IMR-90 (cell line): ENCODE measurements around the gene DDR1. TPM values are rescaled to one million over a fixed set of nuclear protein-coding genes. Genes with fewer than 3 reads are reported as not detected.

ENCODE experiments used
- ATAC-seq: fragments of 200-7000 bp; cut with Tn5 transposase; 2 replicates; pipeline ENCODE4 v1.9.1; 2020; ENCODE audit warnings: low read depth, mild to moderate bottlenecking, moderate library complexity
- BruUV-seq: library from RNA; stranded (reverse); fragments of 400-500 nt; replicated peaks from 2 replicates; lab custom pipeline; 2021; lab: Mats Ljungman, UMichigan
- CTCF ChIA-PET: fragments of 300-600 bp; formaldehyde crosslinking; extraction: SDS; loops from one replicate; lab custom pipeline; 2021; ENCODE audit warnings: antibody characterized with exemption; lab: Yijun Ruan, JAX
- POLR2A ChIA-PET: fragments of 300-600 bp; sonication (Branson Sonifier 250); formaldehyde crosslinking; loops from one replicate; lab custom pipeline; 2022; ENCODE audit warnings: antibody characterized with exemption; ENCODE audit not compliant: unreplicated experiment; lab: Charles Lee
- DNase-seq: peaks from one replicate; pipeline ENCODE4 v3.0.0; 2013
- H2AFZ ChIP-seq: replicated peaks from 2 replicates; pipeline ENCODE3; 2013; ENCODE audit warnings: low read length, mild to moderate bottlenecking; ENCODE audit not compliant: poor library complexity
- H2AK5ac ChIP-seq: 2 replicates; pipeline ENCODE4 v1.6.1; 2013; ENCODE audit warnings: low read depth, low read length, inconsistent platforms
- H2AK9ac ChIP-seq: replicated peaks from 2 replicates; pipeline ENCODE3; 2013; ENCODE audit warnings: mild to moderate bottlenecking, low read depth, low read length, moderate library complexity; ENCODE audit not compliant: poor library complexity
- H2BK120ac ChIP-seq: 2 replicates; pipeline ENCODE4 v1.6.1; 2013; ENCODE audit warnings: low read depth, low read length, inconsistent platforms
- H2BK15ac ChIP-seq: 3 replicates; pipeline ENCODE4 v1.6.1; 2013; ENCODE audit warnings: low read depth, low read length, inconsistent platforms
- H2BK20ac ChIP-seq: 2 replicates; pipeline ENCODE4 v1.6.1; 2013; ENCODE audit warnings: low read depth, mild to moderate bottlenecking, inconsistent platforms, low read length, moderate library complexity
- H2BK5ac ChIP-seq: 2 replicates; pipeline ENCODE4 v1.6.1; 2013; ENCODE audit warnings: mild to moderate bottlenecking, low read depth, low read length, inconsistent platforms; ENCODE audit not compliant: poor library complexity, severe bottlenecking
- H3K14ac ChIP-seq: replicated peaks from 2 replicates; pipeline ENCODE4 v1.6.1; 2013; ENCODE audit warnings: low read depth, low read length, inconsistent platforms
- H3K18ac ChIP-seq: 2 replicates; pipeline ENCODE4 v1.6.1; 2013; ENCODE audit warnings: low read depth, low read length, control low read depth
- H3K23ac ChIP-seq: 2 replicates; pipeline ENCODE4 v1.6.1; 2013; ENCODE audit warnings: low read depth, low read length, inconsistent platforms
- H3K27ac ChIP-seq: 2 replicates; pipeline ENCODE4 v1.5.1; 2013; ENCODE audit warnings: mild to moderate bottlenecking, control low read depth, low read length; ENCODE audit not compliant: insufficient read depth
- H3K27me3 ChIP-seq: 2 replicates; pipeline ENCODE4 v1.6.1; 2013; ENCODE audit warnings: low read length; ENCODE audit not compliant: control insufficient read depth, insufficient read depth
- H3K36me3 ChIP-seq: 2 replicates; pipeline ENCODE4 v1.6.1; 2013; ENCODE audit warnings: low read length, mixed read lengths; ENCODE audit not compliant: control insufficient read depth, insufficient read depth
- H3K4ac ChIP-seq: 2 replicates; pipeline ENCODE4 v1.6.1; 2013; ENCODE audit warnings: low read depth, low read length, inconsistent platforms
- H3K4me1 ChIP-seq: 2 replicates; pipeline ENCODE4 v1.6.1; 2013; ENCODE audit warnings: low read length, mixed read lengths; ENCODE audit not compliant: control insufficient read depth, insufficient read depth
- H3K4me2 ChIP-seq: 2 replicates; pipeline ENCODE4 v1.6.1; 2013; ENCODE audit warnings: low read depth, mild to moderate bottlenecking, control low read depth, low read length, moderate library complexity
- H3K4me3 ChIP-seq: 2 replicates; pipeline ENCODE4 v1.5.1; 2013; ENCODE audit warnings: low read depth, mild to moderate bottlenecking, control low read depth, low read length, moderate library complexity; ENCODE audit not compliant: insufficient read depth
- H3K56ac ChIP-seq: 2 replicates; pipeline ENCODE4 v1.6.1; 2013; ENCODE audit warnings: low read length, inconsistent platforms; ENCODE audit not compliant: insufficient read depth; ENCODE audit errors: extremely low read depth
- H3K79me1 ChIP-seq, 2 experiments: 2 replicates each; pipeline ENCODE4 v1.6.1; 2013; ENCODE audit warnings: low read length in 2 of 2, inconsistent platforms in 1 of 2, low read depth in 1 of 2
- H3K9ac ChIP-seq: 2 replicates; pipeline ENCODE4 v1.6.1; 2013; ENCODE audit warnings: low read depth, low read length, control low read depth
- H3K9me1 ChIP-seq: 2 replicates; pipeline ENCODE4 v1.6.1; 2013; ENCODE audit warnings: low read length, inconsistent platforms; ENCODE audit not compliant: insufficient read depth
- H3K9me3 ChIP-seq: 2 replicates; pipeline ENCODE4 v1.6.1; 2013; ENCODE audit warnings: low read length; ENCODE audit not compliant: control insufficient read depth, insufficient read depth
- H4K20me1 ChIP-seq: 2 replicates; pipeline ENCODE4 v1.6.1; 2013; ENCODE audit warnings: low read length, inconsistent platforms; ENCODE audit not compliant: insufficient read depth
- H4K5ac ChIP-seq: 2 replicates; pipeline ENCODE4 v1.6.1; 2013; ENCODE audit warnings: mild to moderate bottlenecking, low read depth, low read length, control low read depth
- H4K8ac ChIP-seq, 2 experiments: 2 replicates each; pipeline ENCODE4 v1.6.1; 2013; ENCODE audit warnings: low read depth in 2 of 2, low read length in 2 of 2, control low read depth in 1 of 2, inconsistent platforms in 1 of 2
- H4K91ac ChIP-seq: 2 replicates; pipeline ENCODE4 v1.6.1; 2013; ENCODE audit warnings: low read depth, low read length, inconsistent platforms; ENCODE audit not compliant: insufficient read depth
- CTCF ChIP-seq: conservative IDR thresholded peaks from 2 replicates; pipeline ENCODE4 v1.5.1; 2012; ENCODE audit warnings: mild to moderate bottlenecking, low read depth, low read length, improper control_type of control experiment
- FOS ChIP-seq: fragments of 150-350 bp; IDR thresholded peaks from 2 replicates; pipeline ENCODE4 v1.6.1; 2016; ENCODE audit warnings: low read depth, low read length
- MAFK ChIP-seq: IDR thresholded peaks from 2 replicates; pipeline ENCODE4 v1.6.1; 2012; ENCODE audit warnings: low read depth, low read length, improper control_type of control experiment
- MXI1 ChIP-seq: IDR thresholded peaks from 2 replicates; pipeline ENCODE4 v1.6.1; 2012; ENCODE audit warnings: low read depth, mild to moderate bottlenecking, low read length, moderate library complexity, borderline replicate concordance
- WGBS, 2 experiments: methylation state at CpG; one replicate each; pipeline versions ENCODE4 v1.1.5 to v1.1.7; 2013; ENCODE audit warnings: missing lambda C conversion rate in 2 of 2; ENCODE audit not compliant: insufficient read length in 1 of 2; ENCODE audit errors: extremely low coverage in 2 of 2; 5-methylcytosine and 5-hydroxymethylcytosine counted together
- dilution Hi-C: fragments of 300-500 bp; cut with HindIII; formaldehyde crosslinking; loops from one replicate; pipeline ENCODE4 v1.14.3; 2018; ENCODE audit warnings: low sequenced_read_pairs; ENCODE audit not compliant: unreplicated experiment
- in situ Hi-C: fragments of 300-500 bp; cut with MboI; formaldehyde crosslinking; loops from 3 replicates; pipeline ENCODE4 v1.14.3; 2019; ENCODE audit warnings: low sequenced_read_pairs, inconsistent platforms, mixed read lengths
- intact Hi-C: fragments of 100-400 bp; cut with micrococcal nuclease; formaldehyde crosslinking; loops from 2 replicates; pipeline ENCODE4 v1.10.0; 2022
- polyA plus RNA-seq, 3 experiments: library from polyadenylated mRNA; depleted of rRNA; stranded (reverse); fragments of >200 nt; gene quantifications; 2 replicates each; pipeline ENCODE4 v1.2.3, GENCODE V29; 2012; ENCODE audit warnings: low replicate concordance in 1 of 3
- total RNA-seq: library from RNA; depleted of rRNA; stranded (reverse); fragments of >200 nt; gene quantifications from 2 replicates; pipeline ENCODE4 v1.2.3, GENCODE V29; 2012

Gene DDR1
- total and polyA plus RNA-seq, 2 of the 4 experiments (the other 2 are of a cell fraction) = 5.6 to 19.6 TPM

- no peaks in the 10 kb centered on the region for H3K79me1 ChIP-seq
- no peak for ATAC-seq
These were observed 36.8 kb upstream of the DDR1 start for GRCh38 chr6:30847421-30847970.

More at GRCh38 chr6:30847421-30847970, 36.8 kb upstream of the DDR1 start:
- ChIA-PET POLR2A (no interaction called here), CTCF (no interaction called here)
- in situ Hi-C loops (no loop called here), dilution Hi-C loops (no loop called here), intact Hi-C loops (no loop called here)
- Histone ChIP-seq H3K4me1 (peaks cover 14% of the 10 kb centered on the region), H2BK20ac (no peak overlapping the region), H3K9me3 (peaks cover 6% of the 10 kb centered on the region), H3K4me3 (no peak overlapping the region), H3K27ac (no peak overlapping the region), H3K9me1 (peaks cover 4% of the 10 kb centered on the region; the same call in 1 of the 2 replicates), H3K4ac (no peak overlapping the region), H3K56ac (no peak overlapping the region), H2BK5ac (no peak overlapping the region), H4K5ac (no peak overlapping the region), H4K20me1 (no peaks in the 10 kb centered on the region), H3K14ac (no peak overlapping the region), H2AK5ac (no peak overlapping the region), H2AK9ac (no peak overlapping the region), H2AFZ (no peak overlapping the region), H3K9ac (no peak overlapping the region), H2BK15ac (no peak overlapping the region), H2BK120ac (no peak overlapping the region), H3K27me3 (peaks cover 1% of the 10 kb centered on the region; the same call in 1 of the 2 replicates), H3K36me3 (no peaks in the 10 kb centered on the region), H4K8ac (no peak overlapping the region), H4K91ac (no peak overlapping the region), H3K4me2 (no peak overlapping the region), H3K23ac (no peak overlapping the region), H3K18ac (no peak overlapping the region)
- DNase-seq = no peak
- WGBS, 2 experiments = no CpG with 5 or more reads among the region's 11 CpGs
- TF ChIP-seq MXI1 = no peak
- no peak for TF ChIP-seq MAFK
- TF ChIP-seq CTCF = no peak
- TF ChIP-seq FOS = no peak
- no TSS peak for BruUV-seq
